GM21576 (cell line): ENCODE measurements around the gene TMEM209.
"Not testable (repeated sequence)": the region's sequence is repeated elsewhere in the genome, so short reads cannot be mapped to it uniquely, and the experiment has no call there.

Source experiments
- ATAC-seq: cut with Tn5 transposase; IDR thresholded peaks from one replicate; pipeline ENCODE4 v1.9.1; 2021; ENCODE audit warnings: mild to moderate bottlenecking, moderate library complexity; ENCODE audit not compliant: unreplicated experiment

The TMEM209 gene

GRCh38 chr7:130174237-130174959 is 30.8 kb downstream of the TMEM209 start:
- ATAC-seq: no peak

- ATAC-seq: no peak
Observed at GRCh38 chr7:130162196-130162595, 43.0 kb downstream of the TMEM209 start.

GRCh38 chr7:130160455-130160854 is 44.8 kb downstream of the TMEM209 start:
- ATAC-seq: no peak

GRCh38 chr7:130160023-130160422 is 45.2 kb downstream of the TMEM209 start:
- no peak for ATAC-seq

GRCh38 chr7:130157700-130158099 is 47.5 kb downstream of the TMEM209 start:
- no peak for ATAC-seq

GRCh38 chr7:130156140-130156539 is 49.1 kb downstream of the TMEM209 start:
- ATAC-seq: no peak

- no peak for ATAC-seq
Observed at GRCh38 chr7:130154501-130155317, 50.5 kb downstream of the TMEM209 start.

- no peak for ATAC-seq
Observed at GRCh38 chr7:130154131-130154500, 51.1 kb downstream of the TMEM209 start.

GRCh38 chr7:130153211-130153908 is 51.8 kb downstream of the TMEM209 start:
- no peak for ATAC-seq

- no peak for ATAC-seq
Observed at GRCh38 chr7:130152493-130153210, 52.6 kb downstream of the TMEM209 start.

GRCh38 chr7:130151591-130152492 is 53.4 kb downstream of the TMEM209 start:
- no peak for ATAC-seq

- ATAC-seq: no peak
Observed at GRCh38 chr7:130150587-130150986, 54.6 kb downstream of the TMEM209 start.

- peak; percentile 58 for ATAC-seq
Observed at GRCh38 chr7:130149281-130150139, 55.7 kb downstream of the TMEM209 start.

GRCh38 chr7:130148561-130148960 is 56.6 kb downstream of the TMEM209 start:
- ATAC-seq: no peak

GRCh38 chr7:130147710-130148325 is 57.4 kb downstream of the TMEM209 start:
- ATAC-seq: no peak

- ATAC-seq: no peak
Observed at GRCh38 chr7:130146693-130147405, 58.4 kb downstream of the TMEM209 start.

GRCh38 chr7:130146142-130146541 is 59.1 kb downstream of the TMEM209 start:
- ATAC-seq: not testable (repeated sequence)
